Endodermal cell (in vitro differentiated cells): ENCODE data around the gene SLC17A9. TPM values are rescaled to one million over a fixed set of nuclear protein-coding genes. Genes with fewer than 3 reads are reported as not detected.

Experiments used
- DNase-seq: peaks from one replicate; pipeline ENCODE4 v3.0.0-alpha.2; 2017
- H3K27ac ChIP-seq: 2 replicates; pipeline ENCODE4 v1.5.1; 2013; ENCODE audit warnings: mild to moderate bottlenecking, low read depth, low read length, moderate library complexity
- H3K27me3 ChIP-seq: 2 replicates; pipeline ENCODE4 v1.6.1; 2013; ENCODE audit warnings: mild to moderate bottlenecking, low read length, moderate library complexity; ENCODE audit not compliant: insufficient read depth, control insufficient read depth, poor library complexity, severe bottlenecking
- H3K36me3 ChIP-seq: 2 replicates; pipeline ENCODE4 v1.7.0; 2013; ENCODE audit warnings: mild to moderate bottlenecking, low read length, moderate library complexity; ENCODE audit not compliant: control insufficient read depth, insufficient read depth
- H3K4me1 ChIP-seq: one replicate; pipeline ENCODE4 v1.7.0; 2013; ENCODE audit warnings: low read length; ENCODE audit not compliant: control insufficient read depth, insufficient read depth
- H3K4me3 ChIP-seq: 2 replicates; pipeline ENCODE4 v1.5.1; 2013; ENCODE audit warnings: mild to moderate bottlenecking, low read length, moderate library complexity
- H3K9ac ChIP-seq: 2 replicates; pipeline ENCODE4 v1.6.1; 2013; ENCODE audit warnings: mild to moderate bottlenecking, low read length, moderate library complexity; ENCODE audit not compliant: poor library complexity, severe bottlenecking; ENCODE audit errors: extremely low read depth
- H3K9me3 ChIP-seq: 2 replicates; pipeline ENCODE4 v1.6.1; 2013; ENCODE audit warnings: mild to moderate bottlenecking, low read length, moderate library complexity; ENCODE audit not compliant: control insufficient read depth
- H3K27ac Mint-ChIP-seq: 2 replicates; pipeline ENCODE4 v1.8.0; 2020; ENCODE audit warnings: mixed read lengths
- H3K27me3 Mint-ChIP-seq: 2 replicates; pipeline ENCODE4 v1.8.0; 2021; ENCODE audit warnings: mild to moderate bottlenecking, mixed read lengths; ENCODE audit not compliant: insufficient read depth
- H3K36me3 Mint-ChIP-seq: 2 replicates; pipeline ENCODE4 v1.8.0; 2020; ENCODE audit warnings: low read depth, mixed read lengths
- H3K4me1 Mint-ChIP-seq: 2 replicates; pipeline ENCODE4 v1.8.0; 2020; ENCODE audit warnings: mixed read lengths
- H3K4me3 Mint-ChIP-seq: 2 replicates; pipeline ENCODE4 v1.8.0; 2020; ENCODE audit warnings: mild to moderate bottlenecking, moderate library complexity, mixed read lengths
- H3K9me3 Mint-ChIP-seq: 2 replicates; pipeline ENCODE4 v1.8.0; 2020; ENCODE audit warnings: mild to moderate bottlenecking, mixed read lengths
- WGBS, 2 experiments: methylation state at CpG; one replicate each; pipeline versions ENCODE4 v1.1.5 to v1.1.7; 2013; ENCODE audit warnings: missing lambda C conversion rate in 2 of 2, mixed read lengths in 1 of 2; ENCODE audit not compliant: insufficient coverage in 1 of 2, insufficient read length in 1 of 2; 5-methylcytosine and 5-hydroxymethylcytosine counted together
- total RNA-seq, 2 donors: library from RNA; stranded (reverse); fragmentation: NEBNext Ultra II Directional in 1 of 2; extraction: Animal tissue kit (Norgen Biotek cat#: 25700) in 1 of 2; gene quantifications; 2 replicates in 1 of 2; 3 replicates in 1 of 2; pipeline ENCODE4 v1.2.1, GENCODE V29; 2021
- TF ChIP-seq, protein P1 (sequence below): fragments of 200-600 bp; sonication (generic); conservative IDR thresholded peaks from 2 replicates; pipeline ENCODE4 v1.5.0; 2021; ENCODE audit warnings: antibody characterized with exemption, mild to moderate bottlenecking

Gene SLC17A9
- total RNA-seq, 2 donors from 2014 or later = 8.9 to 10.2 TPM

DNA sequence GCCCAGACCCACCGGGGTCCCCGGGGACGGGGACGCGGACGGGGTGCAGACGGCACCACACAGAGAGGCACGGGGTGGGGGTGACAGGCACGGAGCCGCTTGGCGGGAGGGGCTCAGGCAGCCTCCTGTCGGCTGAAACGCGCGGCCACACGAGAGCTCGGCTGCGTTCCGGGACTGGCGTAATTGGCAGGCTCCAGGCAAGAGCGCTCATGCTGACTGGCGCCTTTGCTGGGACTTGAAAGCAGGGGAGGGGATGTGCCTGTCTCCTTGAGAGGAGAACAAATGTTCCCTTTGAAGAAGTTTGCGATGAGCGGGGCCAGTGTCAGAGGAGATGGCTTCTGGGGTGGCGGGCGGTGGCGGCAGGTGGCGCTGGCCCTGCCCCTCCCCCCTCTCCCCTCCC is 28.5 kb downstream of the SLC17A9 start:
- peaks cover 18% of the 10 kb centered on the region for H3K27me3 ChIP-seq
- H3K4me3 ChIP-seq = no peak overlapping the region
- no peaks in the 10 kb centered on the region for H3K9me3 Mint-ChIP-seq
- H3K27ac Mint-ChIP-seq = no peak overlapping the region
- H3K4me1 Mint-ChIP-seq = peaks cover 4% of the 10 kb centered on the region
- H3K4me1 ChIP-seq = no peaks in the 10 kb centered on the region
- H3K4me3 Mint-ChIP-seq = no peak overlapping the region
- 71 to 86% methylated on average over 15 to 22 of the region's 28 CpGs for WGBS, 2 experiments
- no peaks in the 10 kb centered on the region for H3K36me3 Mint-ChIP-seq
- no peaks in the 10 kb centered on the region for H3K9me3 ChIP-seq
- H3K27ac ChIP-seq = peak overlapping the region; percentile 94
- H3K36me3 ChIP-seq = no peaks in the 10 kb centered on the region
- H3K9ac ChIP-seq = no peak overlapping the region
- H3K27me3 Mint-ChIP-seq = peaks cover 9% of the 10 kb centered on the region
- TF ChIP-seq, protein P1, sequence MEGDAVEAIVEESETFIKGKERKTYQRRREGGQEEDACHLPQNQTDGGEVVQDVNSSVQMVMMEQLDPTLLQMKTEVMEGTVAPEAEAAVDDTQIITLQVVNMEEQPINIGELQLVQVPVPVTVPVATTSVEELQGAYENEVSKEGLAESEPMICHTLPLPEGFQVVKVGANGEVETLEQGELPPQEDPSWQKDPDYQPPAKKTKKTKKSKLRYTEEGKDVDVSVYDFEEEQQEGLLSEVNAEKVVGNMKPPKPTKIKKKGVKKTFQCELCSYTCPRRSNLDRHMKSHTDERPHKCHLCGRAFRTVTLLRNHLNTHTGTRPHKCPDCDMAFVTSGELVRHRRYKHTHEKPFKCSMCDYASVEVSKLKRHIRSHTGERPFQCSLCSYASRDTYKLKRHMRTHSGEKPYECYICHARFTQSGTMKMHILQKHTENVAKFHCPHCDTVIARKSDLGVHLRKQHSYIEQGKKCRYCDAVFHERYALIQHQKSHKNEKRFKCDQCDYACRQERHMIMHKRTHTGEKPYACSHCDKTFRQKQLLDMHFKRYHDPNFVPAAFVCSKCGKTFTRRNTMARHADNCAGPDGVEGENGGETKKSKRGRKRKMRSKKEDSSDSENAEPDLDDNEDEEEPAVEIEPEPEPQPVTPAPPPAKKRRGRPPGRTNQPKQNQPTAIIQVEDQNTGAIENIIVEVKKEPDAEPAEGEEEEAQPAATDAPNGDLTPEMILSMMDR = no peak
- no peak for DNase-seq

DNA sequence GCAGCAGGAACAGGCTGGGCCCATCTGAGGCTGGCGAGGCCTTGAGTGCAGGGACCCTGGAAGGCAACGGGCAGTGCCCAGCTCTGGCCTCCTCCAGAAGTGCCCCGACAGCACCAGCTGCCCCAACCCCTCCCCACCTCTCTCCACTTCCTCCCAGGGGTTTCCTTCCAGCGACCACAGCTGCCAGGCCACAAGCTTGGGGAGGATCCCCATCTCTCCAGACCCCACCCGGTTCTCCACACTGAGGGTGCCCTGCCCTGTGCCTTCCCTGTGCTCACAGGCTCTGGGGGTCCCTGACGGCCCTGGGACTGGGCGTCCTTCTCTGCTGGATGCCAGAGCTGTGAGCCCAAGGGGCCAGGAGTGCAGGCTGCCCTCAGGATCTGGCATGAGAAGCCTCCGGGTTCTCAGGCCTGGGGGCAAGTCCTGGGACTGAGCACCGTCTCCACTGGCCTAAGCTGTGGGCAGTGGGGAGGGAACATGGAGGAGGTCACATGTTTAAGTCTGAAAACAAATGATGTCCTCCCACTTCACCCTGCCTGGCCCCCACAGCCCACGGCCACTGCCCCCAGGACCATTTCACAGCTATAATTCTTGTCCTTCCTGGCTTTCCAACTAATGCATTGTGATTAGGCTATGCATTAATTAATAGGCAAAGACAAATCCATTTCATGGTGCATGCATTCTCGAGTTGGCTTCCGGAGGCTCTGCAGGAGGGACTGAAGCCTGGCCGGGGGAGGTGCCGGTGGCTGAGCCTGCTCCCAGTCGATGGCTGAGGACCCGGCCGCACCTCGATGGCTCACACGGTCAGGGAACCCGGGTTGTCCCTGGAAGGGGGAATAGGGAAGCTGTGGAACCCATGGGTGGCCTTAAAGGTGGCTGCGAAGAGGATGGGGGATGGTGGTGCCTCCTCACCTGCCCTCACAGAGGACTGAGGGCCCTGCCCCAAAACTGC is 29.9 kb downstream of the SLC17A9 start:
- Mint-ChIP-seq H3K9me3 (no peaks in the 10 kb centered on the region), H3K27ac (no peak overlapping the region), H3K27me3 (peaks cover 5% of the 10 kb centered on the region), H3K36me3 (no peaks in the 10 kb centered on the region), H3K4me3 (no peak overlapping the region), H3K4me1 (peaks cover 6% of the 10 kb centered on the region)
- H3K9me3 ChIP-seq = no peaks in the 10 kb centered on the region
- H3K9ac ChIP-seq = no peak overlapping the region
- H3K27ac ChIP-seq = no peak overlapping the region
- DNase-seq = no peak
- no peaks in the 10 kb centered on the region for H3K36me3 ChIP-seq
- whole genome bisulfite sequencing, 2 experiments = 78 to 82% methylated on average over 10 to 20 of the region's 21 CpGs
- H3K27me3 ChIP-seq = peaks cover 8% of the 10 kb centered on the region
- no peak overlapping the region for H3K4me3 ChIP-seq
- H3K4me1 ChIP-seq = no peaks in the 10 kb centered on the region
- TF ChIP-seq, protein P1 = no peak

DNA sequence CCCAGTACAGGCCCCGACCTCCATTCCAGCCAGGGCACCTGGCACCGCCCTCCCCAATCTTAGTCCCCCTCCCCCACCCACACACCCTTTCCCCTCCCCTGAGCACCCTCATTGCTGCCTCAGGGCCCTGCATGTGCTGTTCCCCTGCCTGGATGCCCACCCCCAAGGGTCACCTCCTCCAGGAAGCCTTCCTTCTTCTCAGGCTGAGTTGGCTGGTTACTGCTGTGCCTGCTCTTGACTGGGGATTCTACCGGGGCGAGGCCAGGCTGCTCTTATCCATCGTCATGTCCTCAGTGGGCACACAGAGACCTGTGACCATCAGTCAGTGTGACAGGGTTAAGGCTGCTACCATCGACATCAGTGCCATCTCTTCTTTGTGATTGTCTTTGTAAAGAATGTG is 30.7 kb downstream of the SLC17A9 start:
- Mint-ChIP-seq H3K27me3 (peaks cover 5% of the 10 kb centered on the region), H3K36me3 (no peaks in the 10 kb centered on the region), H3K9me3 (no peaks in the 10 kb centered on the region), H3K4me3 (no peak overlapping the region), H3K27ac (no peak overlapping the region), H3K4me1 (peaks cover 6% of the 10 kb centered on the region)
- TF ChIP-seq, protein P1 = no peak
- WGBS, 2 experiments = 84 to 93% methylated on average over 3 to 6 of the region's 6 CpGs
- Histone ChIP-seq H3K27me3 (peaks cover 8% of the 10 kb centered on the region), H3K36me3 (no peaks in the 10 kb centered on the region), H3K27ac (no peak overlapping the region), H3K9ac (no peak overlapping the region), H3K4me3 (no peak overlapping the region), H3K4me1 (no peaks in the 10 kb centered on the region), H3K9me3 (no peaks in the 10 kb centered on the region)
- DNase-seq = no peak
